Gastrocnemius medialis (tissue), 4 donors: ENCODE measurements around the gene PIP4K2A. TPM values are rescaled to one million over a fixed set of nuclear protein-coding genes. Genes with fewer than 3 reads are reported as not detected.

Source experiments
- ATAC-seq, 2 donors: fragments of 150-250 bp; one replicate each; pipeline ENCODE4 v1.9.1; 2016
- DNase-seq, 2 donors: peaks; one replicate each; pipeline ENCODE4 v3.0.0-alpha.2; 2019
- H3K27ac ChIP-seq, 4 donors: fragments of 200-600 bp; sonication (generic); 1 replicate in 1 of 4; 2 replicates in 3 of 4; pipeline ENCODE4 v1.5.1; 2016 to 2018; ENCODE audit warnings: mild to moderate bottlenecking in 2 of 4, moderate library complexity in 1 of 4
- H3K27me3 ChIP-seq, 3 donors: fragments of 200-600 bp; sonication (generic) in 2 of 3; 1 replicate in 1 of 3; 2 replicates in 2 of 3; pipeline versions ENCODE4 v1.5.1 to v1.6.0; 2016 to 2019; ENCODE audit warnings: mild to moderate bottlenecking in 1 of 3, moderate library complexity in 1 of 3
- H3K36me3 ChIP-seq, 2 donors: fragments of 200-600 bp; sonication (generic) in 1 of 2; one replicate each; pipeline ENCODE4 v1.5.1; 2017 to 2018
- H3K4me1 ChIP-seq, 2 donors: fragments of 200-600 bp; sonication (generic) in 1 of 2; one replicate each; pipeline ENCODE4 v1.5.1; 2016 to 2017; ENCODE audit warnings: mild to moderate bottlenecking in 2 of 2
- H3K4me3 ChIP-seq, 4 donors: fragments of 200-600 bp; sonication (generic) in 3 of 4; 1 replicate in 1 of 4; 2 replicates in 3 of 4; pipeline ENCODE4 v1.5.1; 2016 to 2019; ENCODE audit warnings: mild to moderate bottlenecking in 2 of 4
- H3K9me3 ChIP-seq, 3 donors: fragments of 200-600 bp; sonication (generic) in 2 of 3; 1 replicate in 1 of 3; 2 replicates in 2 of 3; pipeline ENCODE4 v1.5.1; 2016 to 2019
- CTCF ChIP-seq, 5 experiments: fragments of 450-650 bp in 3 of 5; fragments of 200-600 bp in 2 of 5; sonication (generic) in 2 of 5; IDR thresholded peaks in 4 of 5; conservative IDR thresholded peaks in 1 of 5; 1 replicate in 4 of 5; 2 replicates in 1 of 5; pipeline ENCODE4 v1.5.1; 2016 to 2019; ENCODE audit warnings: antibody characterized with exemption in 5 of 5, mild to moderate bottlenecking in 3 of 5, moderate library complexity in 3 of 5
- POLR2A ChIP-seq, 2 donors: fragments of 450-650 bp; IDR thresholded peaks; one replicate each; pipeline ENCODE4 v1.6.1; 2017; ENCODE audit warnings: antibody characterized with exemption in 2 of 2, mild to moderate bottlenecking in 2 of 2, moderate library complexity in 2 of 2
- in situ Hi-C, 4 donors: fragments of 200-750 bp; cut with MboI; loops; one replicate each; pipeline versions ENCODE4 v1.15.0 to v1.8.0; 2017; ENCODE audit warnings: low sequenced_read_pairs in 4 of 4
- intact Hi-C: fragments of 100-400 bp; cut with DNase I; formaldehyde crosslinking; loops from one replicate; pipeline ENCODE4 v1.15.1; 2023; ENCODE audit warnings: low total_unique reads
- total RNA-seq, 4 donors: library from RNA; depleted of rRNA; stranded (reverse); fragments of >200 nt; gene quantifications; one replicate each; pipeline versions ENCODE4 v1.1.0 to v1.2.3, GENCODE V29; 2016

PIP4K2A gene
- total RNA-seq, 4 donors from 2014 or later = 3.9 to 7.5 (median 4.7) TPM

- H3K27ac ChIP-seq = no peak overlapping the region
- ATAC-seq = no peak
Measured at GRCh38 chr10:22545643-22546042, 168.7 kb downstream of the PIP4K2A start.

GRCh38 chr10:22544325-22545068 lies 169.9 kb downstream of the PIP4K2A start:
- no peak overlapping the region for H3K27ac ChIP-seq
- TF ChIP-seq CTCF (IDR thresholded peaks at IDR 0.05 in 4 of 5, conservative IDR thresholded peaks at IDR 0.05 in 1 of 5) (no peak), POLR2A (IDR thresholded peaks at IDR 0.05) (no peak)
- H3K4me1 ChIP-seq = no peaks in the 10 kb centered on the region
- H3K27me3 ChIP-seq = no peaks in the 10 kb centered on the region
- DNase-seq = no peak
- ATAC-seq = no peak
- intact Hi-C loops (no loop called here), in situ Hi-C loops (no loop called here)
- H3K9me3 ChIP-seq = no peaks in the 10 kb centered on the region
- no peak overlapping the region for H3K4me3 ChIP-seq
- H3K36me3 ChIP-seq = peaks cover 0 to 4% of the 10 kb centered on the region in 2 donors

More at GRCh38 chr10:22545643-22546042, 168.7 kb downstream of the PIP4K2A start:
- in situ Hi-C loops (no loop called here), intact Hi-C loops (no loop called here)
- H3K36me3 ChIP-seq = peaks cover 0 to 4% of the 10 kb centered on the region in 2 donors
- no peak for TF ChIP-seq POLR2A (IDR thresholded peaks at IDR 0.05)
- no peak for TF ChIP-seq CTCF (IDR thresholded peaks at IDR 0.05 in 4 of 5, conservative IDR thresholded peaks at IDR 0.05 in 1 of 5)
- no peak overlapping the region for H3K4me3 ChIP-seq
- no peaks in the 10 kb centered on the region for H3K4me1 ChIP-seq
- no peak for DNase-seq
- H3K27me3 ChIP-seq = no peaks in the 10 kb centered on the region
- H3K9me3 ChIP-seq = no peaks in the 10 kb centered on the region

GRCh38 chr10:22542773-22543172 lies 171.6 kb downstream of the PIP4K2A start:
- ATAC-seq (no peak), DNase-seq (no peak)
- H3K4me3 ChIP-seq = no peak overlapping the region
- no peaks in the 10 kb centered on the region for H3K27me3 ChIP-seq
- peaks cover 0 to 4% of the 10 kb centered on the region in 2 donors for H3K36me3 ChIP-seq
- no peak for TF ChIP-seq CTCF (IDR thresholded peaks at IDR 0.05 in 4 of 5, conservative IDR thresholded peaks at IDR 0.05 in 1 of 5)
- no peak for TF ChIP-seq POLR2A (IDR thresholded peaks at IDR 0.05)
- H3K9me3 ChIP-seq = no peaks in the 10 kb centered on the region
- in situ Hi-C loops = no loop called here
- no peak overlapping the region for H3K27ac ChIP-seq
- intact Hi-C loops = no loop called here
- no peaks in the 10 kb centered on the region for H3K4me1 ChIP-seq

GRCh38 chr10:22541900-22542299 lies 172.5 kb downstream of the PIP4K2A start:
- in situ Hi-C loops = no loop called here
- Histone ChIP-seq H3K36me3 (peaks cover 0 to 4% of the 10 kb centered on the region in 2 donors), H3K4me1 (no peaks in the 10 kb centered on the region), H3K9me3 (no peaks in the 10 kb centered on the region), H3K27me3 (no peaks in the 10 kb centered on the region), H3K4me3 (no peak overlapping the region), H3K27ac (no peak overlapping the region)
- intact Hi-C loops = no loop called here
- DNase-seq = no peak
- TF ChIP-seq POLR2A (IDR thresholded peaks at IDR 0.05) (no peak), CTCF (IDR thresholded peaks at IDR 0.05 in 4 of 5, conservative IDR thresholded peaks at IDR 0.05 in 1 of 5) (no peak)
- ATAC-seq = no peak
